ENCODE data around the gene C5orf47.

DNA sequence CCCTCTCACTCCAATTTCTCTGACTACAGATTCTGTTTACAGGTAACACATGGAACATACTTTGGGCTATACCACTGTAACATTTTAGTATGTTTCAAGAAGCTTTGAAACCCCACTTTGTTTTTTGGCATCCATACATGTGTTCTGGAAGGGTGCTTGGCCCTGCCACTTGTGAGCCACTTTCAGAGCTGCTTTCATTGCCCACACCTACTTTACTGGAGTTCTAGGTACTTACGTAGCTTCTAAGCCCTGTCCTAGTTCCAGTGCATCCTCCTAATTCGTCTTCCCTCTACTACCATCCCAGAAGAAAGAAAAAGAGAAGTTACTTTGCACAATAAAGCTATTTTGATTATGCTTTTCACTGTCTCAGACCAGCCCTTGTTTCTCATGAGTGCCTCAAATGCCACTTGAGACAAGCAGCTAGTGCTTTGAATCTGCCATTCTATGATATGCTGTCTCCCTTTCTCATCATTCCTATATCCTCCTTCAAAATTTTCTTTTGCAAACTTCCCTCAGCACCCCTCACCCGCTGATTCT lies 26.5 kb upstream of the C5orf47 start:
- TF ChIP-seq, protein P1, sequence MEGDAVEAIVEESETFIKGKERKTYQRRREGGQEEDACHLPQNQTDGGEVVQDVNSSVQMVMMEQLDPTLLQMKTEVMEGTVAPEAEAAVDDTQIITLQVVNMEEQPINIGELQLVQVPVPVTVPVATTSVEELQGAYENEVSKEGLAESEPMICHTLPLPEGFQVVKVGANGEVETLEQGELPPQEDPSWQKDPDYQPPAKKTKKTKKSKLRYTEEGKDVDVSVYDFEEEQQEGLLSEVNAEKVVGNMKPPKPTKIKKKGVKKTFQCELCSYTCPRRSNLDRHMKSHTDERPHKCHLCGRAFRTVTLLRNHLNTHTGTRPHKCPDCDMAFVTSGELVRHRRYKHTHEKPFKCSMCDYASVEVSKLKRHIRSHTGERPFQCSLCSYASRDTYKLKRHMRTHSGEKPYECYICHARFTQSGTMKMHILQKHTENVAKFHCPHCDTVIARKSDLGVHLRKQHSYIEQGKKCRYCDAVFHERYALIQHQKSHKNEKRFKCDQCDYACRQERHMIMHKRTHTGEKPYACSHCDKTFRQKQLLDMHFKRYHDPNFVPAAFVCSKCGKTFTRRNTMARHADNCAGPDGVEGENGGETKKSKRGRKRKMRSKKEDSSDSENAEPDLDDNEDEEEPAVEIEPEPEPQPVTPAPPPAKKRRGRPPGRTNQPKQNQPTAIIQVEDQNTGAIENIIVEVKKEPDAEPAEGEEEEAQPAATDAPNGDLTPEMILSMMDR (IDR thresholded peaks at IDR 0.05): no peak
- TF ChIP-seq CHD2 (IDR thresholded peaks at IDR 0.05; ENCODE audit: low read length, partially characterized antibody) (no peak), TCF12 (IDR thresholded peaks at IDR 0.05) (no peak), RFX5 (IDR thresholded peaks at IDR 0.05; ENCODE audit: low read length) (no peak), FOXM1 (IDR thresholded peaks at IDR 0.05; ENCODE audit: low read depth) (no peak), YY1 (IDR thresholded peaks at IDR 0.05; ENCODE audit: low read depth) (no peak), EP300 (IDR thresholded peaks at IDR 0.05; ENCODE audit: borderline replicate concordance in 1 of 2, low read depth in 1 of 2, low read length in 1 of 2) (no peak), FOSL2 (IDR thresholded peaks at IDR 0.05; ENCODE audit: borderline replicate concordance, low read depth) (no peak)
